Fibroblast of villous mesenchyme (primary cell): ENCODE measurements around the gene RBPJ. TPM values are rescaled to one million over a fixed set of nuclear protein-coding genes. Genes with fewer than 3 reads are reported as not detected.
"Not testable (repeated sequence)": the region's sequence is repeated elsewhere in the genome, so short reads cannot be mapped to it uniquely, and the experiment has no call there.

Experiments used
- DNase-seq: peaks from one replicate; pipeline ENCODE4 v3.0.0-alpha.2; 2010; ENCODE audit warnings: low read depth
- H3K4me3 ChIP-seq: 2 replicates; pipeline ENCODE4 v1.5.1; 2011; ENCODE audit warnings: low read depth, mild to moderate bottlenecking, low read length
- total RNA-seq: library from RNA; depleted of rRNA; stranded (reverse); fragments of >200 nt; gene quantifications from 2 replicates; pipeline ENCODE4 v1.2.3, GENCODE V29; 2012
- TF ChIP-seq, protein P1 (sequence below): IDR thresholded peaks from 2 replicates; pipeline ENCODE4 v1.5.1; 2012; ENCODE audit warnings: low read depth, mild to moderate bottlenecking, low read length; ENCODE audit not compliant: insufficient read depth

RBPJ gene
- total RNA-seq, 1 donor = 58.7 TPM

DNA sequence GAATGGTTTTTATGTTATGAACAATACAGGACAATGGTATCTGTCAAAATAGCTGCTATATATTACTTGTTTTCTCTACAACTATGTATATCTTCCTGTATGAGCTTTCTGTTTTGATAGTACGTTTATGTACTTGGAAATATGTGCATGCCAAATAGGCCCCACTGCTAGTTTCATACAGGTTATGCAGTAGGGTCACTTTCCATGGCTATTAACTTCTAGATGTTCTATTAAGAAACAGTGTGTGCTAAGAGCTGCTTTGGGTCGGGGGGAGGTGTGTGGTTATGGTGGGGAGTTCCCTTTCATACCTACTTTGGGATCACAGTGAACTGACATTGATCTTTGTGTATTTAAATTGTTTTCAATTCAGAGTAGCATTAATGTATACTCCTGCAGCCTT is 30.9 kb downstream of the RBPJ start:
- DNase-seq = no peak
- no peak overlapping the region for H3K4me3 ChIP-seq
- TF ChIP-seq, protein P1, sequence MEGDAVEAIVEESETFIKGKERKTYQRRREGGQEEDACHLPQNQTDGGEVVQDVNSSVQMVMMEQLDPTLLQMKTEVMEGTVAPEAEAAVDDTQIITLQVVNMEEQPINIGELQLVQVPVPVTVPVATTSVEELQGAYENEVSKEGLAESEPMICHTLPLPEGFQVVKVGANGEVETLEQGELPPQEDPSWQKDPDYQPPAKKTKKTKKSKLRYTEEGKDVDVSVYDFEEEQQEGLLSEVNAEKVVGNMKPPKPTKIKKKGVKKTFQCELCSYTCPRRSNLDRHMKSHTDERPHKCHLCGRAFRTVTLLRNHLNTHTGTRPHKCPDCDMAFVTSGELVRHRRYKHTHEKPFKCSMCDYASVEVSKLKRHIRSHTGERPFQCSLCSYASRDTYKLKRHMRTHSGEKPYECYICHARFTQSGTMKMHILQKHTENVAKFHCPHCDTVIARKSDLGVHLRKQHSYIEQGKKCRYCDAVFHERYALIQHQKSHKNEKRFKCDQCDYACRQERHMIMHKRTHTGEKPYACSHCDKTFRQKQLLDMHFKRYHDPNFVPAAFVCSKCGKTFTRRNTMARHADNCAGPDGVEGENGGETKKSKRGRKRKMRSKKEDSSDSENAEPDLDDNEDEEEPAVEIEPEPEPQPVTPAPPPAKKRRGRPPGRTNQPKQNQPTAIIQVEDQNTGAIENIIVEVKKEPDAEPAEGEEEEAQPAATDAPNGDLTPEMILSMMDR = no peak

DNA sequence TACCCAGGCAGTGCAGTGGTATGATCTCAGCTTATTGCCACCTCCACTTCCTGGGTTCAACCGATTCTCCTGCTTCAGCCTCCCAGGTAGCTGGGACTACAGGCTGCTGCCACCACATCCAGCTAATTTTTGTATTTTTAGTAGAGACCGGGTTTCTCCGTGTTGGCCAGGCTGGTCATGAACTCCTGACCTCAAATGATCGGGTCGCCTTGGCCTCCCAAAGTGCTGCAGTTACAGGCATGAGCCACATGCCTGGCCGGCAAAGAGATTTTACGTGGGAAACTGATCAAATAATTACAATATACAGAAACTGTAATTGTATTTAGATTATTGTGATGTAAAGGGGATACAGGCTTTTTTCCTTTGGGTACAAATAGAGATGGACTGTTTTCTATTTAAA is 33.7 kb downstream of the RBPJ start:
- TF ChIP-seq, protein P1 = no peak
- no peak overlapping the region for H3K4me3 ChIP-seq
- no peak for DNase-seq

GRCh38 chr4:26355392-26356052 is 34.7 kb downstream of the RBPJ start:
- DNase-seq = no peak
- TF ChIP-seq, protein P1 = no peak
- H3K4me3 ChIP-seq = no peak overlapping the region

- TF ChIP-seq, protein P1 = no peak
- peak; percentile 20 for DNase-seq
- H3K4me3 ChIP-seq = no peak overlapping the region
Observed at GRCh38 chr4:26356081-26356501, 35.3 kb downstream of the RBPJ start.

- DNase-seq, H3K4me3 ChIP-seq: not testable (repeated sequence)
Observed at GRCh38 chr4:26359521-26359920, 38.7 kb downstream of the RBPJ start.

- TF ChIP-seq, protein P1 = no peak
- no peak for DNase-seq
- no peak overlapping the region for H3K4me3 ChIP-seq
Observed at GRCh38 chr4:26360273-26360672, 39.5 kb downstream of the RBPJ start.

GRCh38 chr4:26360864-26361263 is 40.0 kb downstream of the RBPJ start:
- DNase-seq = no peak
- H3K4me3 ChIP-seq = no peak overlapping the region
- TF ChIP-seq, protein P1 = no peak
